Measurements from ENCODE around the gene HGFAC.

The HGFAC gene

GRCh38 chr4:3464349-3464905, 22.7 kb downstream of the HGFAC start:
- no peak for DNase-seq

DNA sequence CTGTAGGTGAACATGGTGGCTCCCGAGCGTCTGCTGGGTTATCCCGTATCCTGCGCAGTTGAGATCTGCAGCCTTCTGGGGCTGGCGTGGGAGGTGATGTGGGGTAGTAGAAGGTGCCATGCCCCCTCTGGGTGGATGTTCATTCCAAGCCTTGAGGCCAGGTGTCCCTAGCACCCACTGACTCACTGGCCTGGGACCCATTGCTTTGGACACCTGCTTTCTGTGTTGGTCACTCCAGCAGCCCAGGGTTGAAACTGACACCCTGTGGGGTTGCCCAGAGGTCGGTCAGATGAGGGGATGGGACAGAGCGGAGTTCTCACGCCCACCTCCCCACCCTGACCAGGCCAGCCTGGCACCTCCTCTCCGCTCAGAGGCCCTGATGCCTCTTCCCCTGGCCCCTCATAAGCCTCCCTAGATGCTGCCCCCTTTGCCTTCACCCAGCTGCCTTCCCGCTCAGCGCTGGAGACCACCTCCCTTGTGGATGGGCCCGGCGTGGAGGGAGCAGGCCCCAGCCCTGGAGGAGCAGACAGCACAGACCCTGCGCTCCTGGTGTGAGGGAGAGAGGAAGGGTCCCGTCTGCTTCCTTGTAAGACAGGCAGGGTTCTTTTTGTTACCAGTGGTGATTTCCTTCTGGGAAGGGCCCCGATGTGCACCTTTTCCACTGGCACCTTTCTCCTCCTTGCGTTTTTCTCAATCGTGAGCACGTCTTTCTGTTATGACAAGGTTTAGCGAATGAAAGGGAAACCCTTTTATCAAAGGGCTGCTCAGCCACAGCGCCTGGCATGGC, 23.3 kb downstream of the HGFAC start:
- DNase-seq = no peak

GRCh38 chr4:3465698-3466671, 24.2 kb downstream of the HGFAC start:
- no peak for DNase-seq

- DNase-seq = no peak
Measured at GRCh38 chr4:3466691-3467600, 25.2 kb downstream of the HGFAC start.

DNA sequence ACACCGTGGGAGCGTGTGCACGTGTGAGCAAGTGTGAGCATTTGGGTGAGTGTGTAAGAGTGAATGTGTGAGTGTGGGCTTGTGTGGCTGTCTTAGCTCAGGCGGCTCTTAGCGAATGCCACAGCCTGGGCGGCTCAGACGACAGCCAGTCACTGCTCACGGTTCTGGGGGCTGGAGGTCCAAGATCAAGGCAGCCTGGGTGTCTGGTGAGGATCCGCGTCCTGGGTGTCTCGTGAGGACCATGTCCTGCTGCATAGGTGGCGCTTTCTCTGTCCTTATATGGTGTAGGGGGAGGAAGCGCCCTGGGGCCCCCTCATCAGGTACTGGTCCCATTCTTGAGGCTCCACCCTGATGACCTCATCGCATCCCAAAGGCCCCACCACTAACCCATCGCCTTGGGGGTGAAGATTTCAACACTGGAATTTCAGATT, 25.8 kb downstream of the HGFAC start:
- no peak for DNase-seq

DNA sequence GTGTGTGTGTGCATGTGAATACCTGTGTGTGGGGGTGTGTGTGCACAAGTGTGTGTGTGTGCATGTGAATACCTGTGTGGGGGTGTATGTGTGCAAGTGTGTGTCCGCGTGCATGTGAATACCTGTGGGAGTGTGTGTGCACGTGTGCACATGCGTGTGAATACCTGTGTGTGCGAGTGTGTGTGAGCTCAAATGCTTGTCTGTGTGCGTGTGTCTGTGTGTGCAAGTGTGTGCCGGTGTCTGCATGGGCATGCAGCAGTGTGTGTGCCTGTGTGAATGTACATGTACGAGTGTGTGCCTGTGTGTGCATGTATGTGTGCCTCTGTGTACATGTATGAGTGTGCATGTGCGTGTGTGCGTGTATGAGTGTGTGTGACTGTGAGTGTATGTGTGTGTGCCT, 26.4 kb downstream of the HGFAC start:
- no peak for DNase-seq

DNA sequence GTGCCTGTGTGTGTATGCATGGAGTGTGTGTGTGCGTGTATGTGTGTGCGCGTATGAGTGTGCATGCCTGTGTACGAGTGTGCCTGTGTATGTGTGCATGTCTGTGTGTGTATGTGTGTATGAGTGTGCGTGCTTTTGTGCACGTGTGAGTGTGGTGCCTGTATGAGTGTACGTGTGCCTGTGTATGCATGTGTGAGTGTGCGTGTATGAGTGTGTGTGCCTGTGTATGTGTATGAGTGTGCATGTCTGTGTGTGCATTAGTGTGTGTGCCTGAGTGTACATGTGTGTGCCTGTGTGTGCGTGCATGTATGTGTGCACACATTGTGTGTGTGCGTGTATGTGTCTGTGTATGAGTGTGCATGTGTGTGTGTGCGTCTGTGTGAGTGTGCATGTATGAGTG, 27.0 kb downstream of the HGFAC start:
- DNase-seq = no peak

GRCh38 chr4:3469386-3470243, 27.8 kb downstream of the HGFAC start:
- no peak for DNase-seq

DNA sequence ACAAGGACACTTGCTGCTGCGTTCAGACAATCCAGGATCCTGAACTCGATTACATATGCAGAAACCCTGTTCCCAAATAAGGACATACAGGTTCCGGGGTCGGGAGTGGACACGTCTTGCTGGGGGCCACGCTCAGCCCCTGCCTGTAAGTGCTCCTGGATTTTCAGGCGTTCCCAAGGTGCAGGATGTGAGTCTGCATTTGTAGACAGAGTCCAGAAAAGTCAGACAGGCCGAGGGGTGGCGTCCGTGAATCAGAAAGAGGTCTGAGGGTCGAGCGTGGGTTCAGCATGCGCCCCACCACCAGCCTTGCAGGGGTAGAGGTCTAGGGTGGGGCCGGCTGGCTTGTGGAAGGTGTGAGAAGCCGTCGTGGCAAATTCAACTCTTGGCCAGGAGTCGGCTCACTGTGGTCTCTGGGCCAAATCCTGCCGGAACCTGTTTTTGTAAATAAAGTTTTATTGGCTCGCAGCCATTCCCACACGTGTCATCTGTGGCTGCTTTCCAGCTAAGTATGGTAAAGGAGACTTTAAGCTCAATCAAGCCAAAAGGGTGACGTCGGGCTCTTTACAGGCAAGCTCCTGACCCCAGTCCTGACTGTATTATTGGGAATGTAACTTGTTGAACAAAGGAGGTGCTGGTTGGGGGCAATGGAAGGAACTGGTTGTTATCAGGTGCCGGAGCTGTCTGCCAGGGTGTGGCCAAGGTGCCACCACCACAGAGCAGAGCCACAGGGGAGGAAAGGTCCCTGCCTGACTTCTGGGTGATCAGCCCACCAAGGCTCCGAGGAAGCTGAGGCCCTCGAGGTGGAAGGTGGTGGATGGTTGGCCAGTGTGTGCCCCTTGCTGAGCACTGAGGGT, 28.7 kb downstream of the HGFAC start:
- DNase-seq = no peak

DNA sequence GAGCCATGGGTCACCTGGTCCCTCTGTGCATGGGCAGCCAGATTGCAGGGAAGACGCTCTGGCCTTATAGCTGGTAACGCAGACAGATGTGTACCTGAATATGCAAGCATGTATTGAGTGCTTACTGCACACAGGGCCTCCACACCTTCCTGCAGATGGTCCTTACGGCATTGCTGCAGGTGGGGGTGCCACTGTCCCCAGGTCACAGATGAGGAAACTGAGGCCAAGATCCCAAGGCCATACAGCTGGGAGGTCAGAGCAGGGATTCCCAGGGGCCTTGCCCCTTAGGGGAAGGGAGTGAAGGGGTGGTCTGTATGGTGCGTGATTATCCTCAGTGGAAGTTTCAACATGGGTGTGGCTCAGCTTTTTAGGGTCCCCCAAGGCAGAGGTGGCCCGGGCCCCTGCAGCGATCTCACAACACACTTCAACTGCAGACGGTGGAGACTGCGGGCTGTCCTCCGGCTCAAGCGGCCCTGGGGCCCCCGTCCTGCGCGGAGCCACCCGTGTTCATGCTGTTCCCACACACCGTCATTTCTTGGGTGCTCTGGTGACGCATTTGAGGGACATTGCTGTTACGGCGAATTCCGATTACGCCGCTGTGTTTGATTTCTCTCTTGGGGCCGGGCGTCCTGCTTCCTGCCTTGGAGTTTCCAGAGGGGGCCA, 29.5 kb downstream of the HGFAC start:
- no peak for DNase-seq

- no peak for DNase-seq
Measured at GRCh38 chr4:3471886-3472285, 30.1 kb downstream of the HGFAC start.

DNA sequence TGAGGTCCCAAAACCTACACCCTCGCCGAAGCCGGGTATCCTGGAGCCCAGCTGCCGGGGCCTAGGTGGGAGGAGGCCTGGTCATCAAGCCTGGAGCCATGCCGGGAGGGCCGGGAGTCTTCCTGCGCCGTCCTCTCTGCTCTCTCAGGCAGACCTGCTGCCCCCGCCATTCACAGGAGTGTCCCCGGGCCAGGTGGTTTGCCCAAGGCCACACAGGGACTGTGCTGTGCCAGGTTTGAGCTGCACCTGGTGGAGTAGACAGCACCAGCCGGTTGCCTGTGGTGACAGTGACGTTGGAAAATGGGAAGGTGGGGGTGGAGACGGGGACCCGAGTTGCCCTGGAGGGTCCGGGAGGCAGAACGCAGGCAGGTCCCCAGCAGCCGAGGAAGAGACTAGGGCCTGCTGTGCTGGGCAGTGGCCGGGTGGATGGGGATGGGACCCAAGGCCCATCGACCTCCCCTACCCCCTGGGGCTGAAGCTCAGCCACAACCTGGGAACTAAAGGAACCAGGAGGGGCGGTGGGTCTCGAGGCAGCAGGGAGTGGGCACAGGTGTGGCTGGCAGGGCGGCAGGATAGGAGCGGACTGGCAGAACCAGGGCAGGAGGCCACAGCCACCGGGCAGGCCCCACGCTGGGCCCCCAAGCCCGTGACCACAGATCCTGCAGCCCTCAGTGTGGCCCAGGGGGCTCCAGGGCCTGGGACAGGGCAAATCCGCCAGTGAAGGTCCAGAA, 30.8 kb downstream of the HGFAC start:
- no peak for DNase-seq

- no peak for DNase-seq
Measured at GRCh38 chr4:3473181-3473950, 31.6 kb downstream of the HGFAC start.

- no peak for DNase-seq
Measured at GRCh38 chr4:3473996-3474765, 32.4 kb downstream of the HGFAC start.

GRCh38 chr4:3475041-3475712, 33.4 kb downstream of the HGFAC start:
- DNase-seq = no peak

- no peak for DNase-seq
Measured at GRCh38 chr4:3475713-3476260, 34.0 kb downstream of the HGFAC start.

- no peak for DNase-seq
Measured at GRCh38 chr4:3476341-3476747, 34.6 kb downstream of the HGFAC start.

All from stimulated activated CD4-positive, alpha-beta T cell treated with anti-CD3 and anti-CD28 coated beads, Interleukin-4, amount 100 ng/mL, for 1 hour (primary cell).